ENCODE results near the gene CASP7.

- TF ChIP-seq GATA3 (IDR thresholded peaks at IDR 0.05; ENCODE audit: low read depth, low read length) = no peak
- no peak for TF ChIP-seq GATA2 (IDR thresholded peaks at IDR 0.05; ENCODE audit: low read depth, low read length)
Measured at GRCh38 chr10:113776553-113776952, 96.8 kb downstream of the CASP7 start.
